ENCODE results near the gene SERTM2. TPM values are rescaled to one million over a fixed set of nuclear protein-coding genes. Genes with fewer than 3 reads are reported as not detected.

Gene SERTM2
- total RNA-seq, 1 experiment from 2014 or later: 0.05 TPM

Other genes with a start within 250 kb of the SERTM2 start
- 0.05 TPM in 1 of 2 replicates, not detected in the other for gene CAPN6, start 241.2 kb upstream of the SERTM2 start, total RNA-seq (2014; rRNA removed; shearing (Covaris generic))
- not detected in 2 replicates for gene DCX, start 99.5 kb upstream of the SERTM2 start, total RNA-seq (2014; rRNA removed; shearing (Covaris generic))
- 27.8 and 46.4 TPM in 2 replicates for gene ALG13, start 169.5 kb downstream of the SERTM2 start, total RNA-seq (2014; rRNA removed; shearing (Covaris generic))

All from SJSA1 (cell line).